Measurements from ENCODE around the gene PFKL.

DNA sequence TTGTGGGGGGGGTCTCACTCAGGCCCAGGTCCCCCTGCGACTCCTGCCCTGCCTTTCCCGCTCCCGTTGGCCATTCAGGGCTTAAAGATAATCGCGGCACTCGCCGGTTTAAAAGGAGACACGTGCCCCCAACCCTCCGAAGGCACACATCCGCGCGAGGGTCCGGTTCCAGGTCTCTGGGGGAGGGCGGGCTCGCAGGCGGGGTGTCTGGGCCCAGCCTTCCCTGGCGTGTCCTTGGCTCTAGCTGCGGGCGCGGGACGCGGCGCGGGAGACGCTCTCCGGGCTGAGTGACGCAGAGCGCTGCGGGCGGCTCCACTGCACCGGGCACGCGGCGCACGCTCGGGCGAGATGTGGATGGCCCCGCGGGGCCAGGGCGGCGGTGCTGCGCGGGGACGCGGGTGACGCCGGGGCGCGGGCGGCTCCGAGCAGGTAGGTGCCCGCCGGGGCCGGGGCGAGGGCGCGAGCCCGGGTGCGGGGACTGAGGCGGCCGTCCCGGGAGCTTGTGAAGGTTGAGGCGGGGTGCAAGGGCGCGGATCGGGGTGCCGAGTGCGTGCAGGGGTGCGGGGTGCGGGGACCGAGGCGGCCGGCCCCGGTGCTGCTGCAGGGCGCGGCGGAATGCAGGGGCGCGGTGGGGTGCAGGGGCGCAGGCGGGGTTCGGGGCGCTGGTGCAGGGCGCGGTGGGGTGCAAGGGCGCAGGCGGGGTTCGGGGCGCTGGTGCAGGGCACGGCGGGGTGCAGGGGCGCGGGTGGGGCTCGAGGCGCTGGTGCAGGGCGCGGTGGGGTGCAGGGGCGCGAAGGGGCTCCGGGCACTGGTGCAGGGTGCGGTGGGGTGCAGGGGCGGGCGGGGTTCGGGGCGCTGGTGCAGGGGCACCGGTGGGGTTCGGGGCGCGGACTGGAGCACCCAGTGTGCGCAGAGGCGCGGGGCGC, 50.3 kb downstream of the PFKL start:
- TF ChIP-seq, protein P1, sequence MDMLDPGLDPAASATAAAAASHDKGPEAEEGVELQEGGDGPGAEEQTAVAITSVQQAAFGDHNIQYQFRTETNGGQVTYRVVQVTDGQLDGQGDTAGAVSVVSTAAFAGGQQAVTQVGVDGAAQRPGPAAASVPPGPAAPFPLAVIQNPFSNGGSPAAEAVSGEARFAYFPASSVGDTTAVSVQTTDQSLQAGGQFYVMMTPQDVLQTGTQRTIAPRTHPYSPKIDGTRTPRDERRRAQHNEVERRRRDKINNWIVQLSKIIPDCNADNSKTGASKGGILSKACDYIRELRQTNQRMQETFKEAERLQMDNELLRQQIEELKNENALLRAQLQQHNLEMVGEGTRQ (IDR thresholded peaks at IDR 0.05): no peak
- TF ChIP-seq TP53 (CRISPR knock-in tag; IDR thresholded peaks at IDR 0.05) (no peak), MYC (IDR thresholded peaks at IDR 0.05; ENCODE audit: borderline replicate concordance, low read length) (no peak), POLR2AphosphoS2 (conservative IDR thresholded peaks at IDR 0.05; ENCODE audit: low read length) (no peak), POLR2A (IDR thresholded peaks at IDR 0.05; ENCODE audit: low read length) (no peak)
- TF ChIP-seq, protein P2, sequence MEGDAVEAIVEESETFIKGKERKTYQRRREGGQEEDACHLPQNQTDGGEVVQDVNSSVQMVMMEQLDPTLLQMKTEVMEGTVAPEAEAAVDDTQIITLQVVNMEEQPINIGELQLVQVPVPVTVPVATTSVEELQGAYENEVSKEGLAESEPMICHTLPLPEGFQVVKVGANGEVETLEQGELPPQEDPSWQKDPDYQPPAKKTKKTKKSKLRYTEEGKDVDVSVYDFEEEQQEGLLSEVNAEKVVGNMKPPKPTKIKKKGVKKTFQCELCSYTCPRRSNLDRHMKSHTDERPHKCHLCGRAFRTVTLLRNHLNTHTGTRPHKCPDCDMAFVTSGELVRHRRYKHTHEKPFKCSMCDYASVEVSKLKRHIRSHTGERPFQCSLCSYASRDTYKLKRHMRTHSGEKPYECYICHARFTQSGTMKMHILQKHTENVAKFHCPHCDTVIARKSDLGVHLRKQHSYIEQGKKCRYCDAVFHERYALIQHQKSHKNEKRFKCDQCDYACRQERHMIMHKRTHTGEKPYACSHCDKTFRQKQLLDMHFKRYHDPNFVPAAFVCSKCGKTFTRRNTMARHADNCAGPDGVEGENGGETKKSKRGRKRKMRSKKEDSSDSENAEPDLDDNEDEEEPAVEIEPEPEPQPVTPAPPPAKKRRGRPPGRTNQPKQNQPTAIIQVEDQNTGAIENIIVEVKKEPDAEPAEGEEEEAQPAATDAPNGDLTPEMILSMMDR (IDR thresholded peaks at IDR 0.05): no peak
